DOHH2 (cell line): Measurements from ENCODE around the gene FGGY.

Experiments
- CTCF ChIP-seq: fragments of 200-600 bp; sonication (generic); IDR thresholded peaks from one replicate; pipeline ENCODE4 v1.5.1; 2014; ENCODE audit warnings: antibody characterized with exemption, mild to moderate bottlenecking, low read depth, low read length; ENCODE audit not compliant: poor library complexity, severe bottlenecking
- EZH2phosphoT487 ChIP-seq: fragments of 200-600 bp; sonication (generic); IDR thresholded peaks from 2 replicates; pipeline ENCODE4 v1.6.1; 2017; ENCODE audit warnings: borderline replicate concordance, mild to moderate bottlenecking, antibody characterized with exemption, low read length, moderate library complexity, mixed read lengths

GRCh38 chr1:59750328-59751003 is 453.6 kb downstream of the FGGY start:
- TF ChIP-seq EZH2phosphoT487 (no peak), CTCF (no peak)
